T-cell (primary cell): ENCODE results near the gene RPTOR. TPM values are rescaled to one million over a fixed set of nuclear protein-coding genes. Genes with fewer than 3 reads are reported as not detected.
"Not testable (repeated sequence)": the region's sequence is repeated elsewhere in the genome, so short reads cannot be mapped to it uniquely, and the experiment has no call there.

Experiments
- ATAC-seq, 4 experiments: fragments of 200-7000 bp in 3 of 4; fragments of 150-1000 bp in 1 of 4; cut with Tn5 transposase; replicated peaks in 1 of 4; 1 replicate in 3 of 4; 2 replicates in 1 of 4; pipeline ENCODE4 v1.10.0; 2021; ENCODE audit warnings: moderate library complexity in 3 of 4, mild to moderate bottlenecking in 2 of 4, moderate number of reproducible peaks in 1 of 4
- CTCF ChIA-PET, 2 donors: fragments of 300-600 bp; sonication (Branson Sonifier 250); formaldehyde crosslinking; loops; one replicate each; lab custom pipeline; 2022; ENCODE audit warnings: antibody characterized with exemption in 2 of 2; lab: Charles Lee
- POLR2A ChIA-PET, 2 donors: fragments of 300-600 bp; sonication (Branson Sonifier 250); formaldehyde crosslinking; loops; one replicate each; lab custom pipeline; 2022; ENCODE audit warnings: antibody characterized with exemption in 2 of 2; lab: Charles Lee
- DNase-seq, 35 experiments: peaks; one replicate each; pipeline versions ENCODE4 v3.0.0 to v3.0.0-alpha.2; 2013 to 2023
- H3K27ac ChIP-seq: one replicate; pipeline ENCODE4 v1.5.1; 2013; ENCODE audit warnings: low read length
- H3K27me3 ChIP-seq, 2 experiments: replicated peaks in 1 of 2; 1 replicate in 1 of 2; 2 replicates in 1 of 2; pipeline versions ENCODE4 v1.6.1 to v1.7.0; 2013; ENCODE audit warnings: low read length in 1 of 2, mixed read lengths in 1 of 2; ENCODE audit not compliant: control insufficient read depth in 2 of 2, insufficient read depth in 2 of 2; ENCODE audit errors: extremely low read depth in 1 of 2
- H3K36me3 ChIP-seq, 2 donors: 1 replicate in 1 of 2; 2 replicates in 1 of 2; pipeline versions ENCODE4 v1.6.1 to v1.7.0; 2013; ENCODE audit warnings: low read length in 1 of 2; ENCODE audit not compliant: control insufficient read depth in 2 of 2, insufficient read depth in 1 of 2; ENCODE audit errors: extremely low read depth in 1 of 2
- H3K4me1 ChIP-seq, 2 experiments: 1 replicate in 1 of 2; 2 replicates in 1 of 2; pipeline versions ENCODE4 v1.6.1 to v1.7.0; 2013; ENCODE audit warnings: low read length in 2 of 2, mixed read lengths in 1 of 2; ENCODE audit not compliant: insufficient read depth in 2 of 2, control insufficient read depth in 1 of 2; ENCODE audit errors: extremely low read depth in 1 of 2
- H3K4me3 ChIP-seq, 2 donors: 1 replicate in 1 of 2; 2 replicates in 1 of 2; pipeline versions ENCODE4 v1.5.1 to v1.7.0; 2013; ENCODE audit warnings: mild to moderate bottlenecking in 2 of 2, low read length in 1 of 2, moderate library complexity in 1 of 2; ENCODE audit not compliant: control insufficient read depth in 1 of 2; ENCODE audit errors: extremely low read depth in 1 of 2
- H3K9me3 ChIP-seq: 2 replicates; pipeline ENCODE4 v1.7.0; 2013
- H3K27ac Mint-ChIP-seq, 2 donors: one replicate each; pipeline ENCODE4 v1.8.0; 2020 to 2021; ENCODE audit warnings: mild to moderate bottlenecking in 2 of 2, mixed read lengths in 2 of 2
- H3K27me3 Mint-ChIP-seq, 2 donors: one replicate each; pipeline ENCODE4 v1.8.0; 2021 to 2022; ENCODE audit warnings: mixed read lengths in 2 of 2
- H3K36me3 Mint-ChIP-seq: one replicate; pipeline ENCODE4 v1.8.0; 2021; ENCODE audit warnings: mixed read lengths
- H3K4me1 Mint-ChIP-seq, 3 donors: one replicate each; pipeline ENCODE4 v1.8.0; 2020 to 2022; ENCODE audit warnings: mixed read lengths in 3 of 3, mild to moderate bottlenecking in 1 of 3
- H3K4me3 Mint-ChIP-seq, 3 donors: one replicate each; pipeline ENCODE4 v1.8.0; 2020 to 2022; ENCODE audit warnings: mild to moderate bottlenecking in 3 of 3, mixed read lengths in 3 of 3, moderate library complexity in 3 of 3
- H3K9me3 Mint-ChIP-seq, 3 donors: one replicate each; pipeline ENCODE4 v1.8.0; 2020 to 2022; ENCODE audit warnings: mixed read lengths in 3 of 3
- WGBS: methylation state at CpG from one replicate; pipeline ENCODE4 v1.1.5; 2013; ENCODE audit warnings: missing lambda C conversion rate; ENCODE audit not compliant: insufficient coverage; 5-methylcytosine and 5-hydroxymethylcytosine counted together
- total RNA-seq, 35 experiments: library from RNA in 6 of 35; stranded (reverse) in 6 of 35; fragments of 120-200 nt in 1 of 35; gene quantifications; one replicate each; pipeline versions ENCODE4 v1.2.1 to v1.2.4 and lab custom pipeline; 2013 to 2026

Gene RPTOR
- total RNA-seq, 5 donors from 2014 or later (not counting 1 experiment from before 2014, with no cell fraction given) = 59.4 to 76.8 (median 71.4) TPM

DNA sequence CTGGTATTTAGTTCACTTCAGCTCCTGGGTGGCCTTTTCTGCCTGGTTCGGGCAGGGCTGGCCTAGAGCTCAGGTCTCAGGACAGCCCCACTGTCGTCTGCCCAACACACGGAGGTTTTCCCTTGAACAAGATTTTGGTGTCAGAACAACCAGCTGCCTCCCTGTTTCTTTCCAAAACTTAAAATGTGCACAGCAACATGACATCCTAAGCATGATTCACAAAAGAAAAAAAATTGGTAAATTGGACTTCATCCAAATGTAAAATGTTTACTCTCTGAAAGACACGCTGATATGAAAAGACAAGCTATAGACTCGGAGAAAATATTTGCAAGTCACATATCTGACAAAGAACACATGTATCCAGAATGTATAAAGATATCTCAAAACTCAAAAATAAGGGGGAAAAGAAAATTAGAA lies 249.2 kb downstream of the RPTOR start:
- H3K36me3 ChIP-seq = peaks cover 5 to 8% of the 10 kb centered on the region in 2 donors
- CTCF ChIA-PET = no interaction called here
- H3K27me3 ChIP-seq = no peaks in the 10 kb centered on the region
- peak overlapping the region; percentile 34 to 89 for H3K27ac Mint-ChIP-seq
- ATAC-seq = no peak
- POLR2A ChIA-PET = interaction anchor here in 1 of 2 donors (0.6 kb wide), 1 partner anchor 365 kb away, joined by 3 read pairs; no protein-coding TSS in a partner anchor
- H3K27me3 Mint-ChIP-seq = no peaks in the 10 kb centered on the region
- peaks cover 48 to 62% (median 59%) of the 10 kb centered on the region in 3 donors for H3K4me1 Mint-ChIP-seq
- H3K27ac ChIP-seq = no peak overlapping the region
- H3K9me3 ChIP-seq = no peaks in the 10 kb centered on the region
- DNase-seq = no peak
- 100% methylated on average over 3 of the region's 5 CpGs for WGBS
- no peak overlapping the region for H3K4me3 ChIP-seq
- peaks cover 39 to 47% of the 10 kb centered on the region in 2 experiments for H3K4me1 ChIP-seq
- H3K4me3 Mint-ChIP-seq = peak overlapping the region in 1 of 3 donors; percentile 31
- H3K36me3 Mint-ChIP-seq = peaks cover 49% of the 10 kb centered on the region
- H3K9me3 Mint-ChIP-seq = no peaks in the 10 kb centered on the region

DNA sequence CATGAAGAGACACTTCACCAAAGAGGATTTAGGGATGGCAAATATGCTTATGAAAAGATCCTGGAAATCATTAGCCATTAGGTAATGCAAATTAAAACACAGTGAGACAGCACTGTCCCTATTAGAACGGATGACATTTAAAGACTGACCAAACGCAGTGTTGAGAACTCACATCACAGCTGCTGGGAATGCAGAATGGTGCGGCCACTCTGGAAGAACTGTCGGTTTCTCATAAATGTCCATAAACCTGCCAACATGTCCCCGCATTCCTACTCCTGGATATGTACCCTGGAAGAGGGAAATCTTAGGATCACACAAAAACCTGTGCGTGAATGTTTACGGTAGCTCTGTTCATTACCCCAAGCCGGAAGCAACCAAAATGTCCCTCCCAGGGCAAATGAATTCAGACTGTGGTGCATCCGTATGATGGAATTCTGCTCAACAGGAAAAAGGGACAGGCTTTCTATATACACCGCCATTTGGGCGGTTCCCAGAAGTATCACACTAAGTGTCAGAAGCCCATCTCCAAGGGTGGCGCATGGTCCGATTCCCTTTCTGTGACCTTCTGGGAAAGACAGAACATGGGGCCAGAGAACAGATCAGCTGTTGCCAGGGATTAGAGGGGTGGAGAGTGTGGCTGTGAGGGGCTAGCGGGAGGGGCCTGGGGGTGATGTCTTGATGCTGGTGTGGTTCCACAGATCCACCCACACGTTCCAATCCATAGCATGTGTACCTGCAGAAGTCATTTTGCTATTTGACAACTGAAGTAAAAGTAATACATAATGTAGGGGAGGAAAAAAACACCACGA lies 249.8 kb downstream of the RPTOR start:
- peaks cover 33 to 42% of the 10 kb centered on the region in 2 experiments for H3K4me1 ChIP-seq
- H3K4me3 ChIP-seq = no peak overlapping the region
- WGBS = 97% methylated on average over 8 of the region's 16 CpGs
- no peak overlapping the region for H3K27ac ChIP-seq
- H3K36me3 Mint-ChIP-seq = peaks cover 55% of the 10 kb centered on the region
- no peaks in the 10 kb centered on the region for H3K27me3 Mint-ChIP-seq
- no peak for DNase-seq
- ChIA-PET CTCF (interaction anchor here in 1 of 2 donors (0.6 kb wide), 1 partner anchor 12 kb away, joined by 3 read pairs; no protein-coding TSS in a partner anchor), POLR2A (interaction anchor here in 1 of 2 donors (0.6 to 0.7 kb wide), 2 partner anchors 15 to 364 kb away, joined by 3 to 4 read pairs; no protein-coding TSS in a partner anchor)
- H3K4me3 Mint-ChIP-seq = no peak overlapping the region
- H3K4me1 Mint-ChIP-seq = peaks cover 42 to 55% (median 53%) of the 10 kb centered on the region in 3 donors
- H3K27ac Mint-ChIP-seq = peak overlapping the region; percentile 29 to 89
- H3K9me3 ChIP-seq = no peaks in the 10 kb centered on the region
- peaks cover 7 to 8% of the 10 kb centered on the region in 2 donors for H3K36me3 ChIP-seq
- no peak for ATAC-seq
- no peaks in the 10 kb centered on the region for H3K27me3 ChIP-seq
- H3K9me3 Mint-ChIP-seq = no peaks in the 10 kb centered on the region

DNA sequence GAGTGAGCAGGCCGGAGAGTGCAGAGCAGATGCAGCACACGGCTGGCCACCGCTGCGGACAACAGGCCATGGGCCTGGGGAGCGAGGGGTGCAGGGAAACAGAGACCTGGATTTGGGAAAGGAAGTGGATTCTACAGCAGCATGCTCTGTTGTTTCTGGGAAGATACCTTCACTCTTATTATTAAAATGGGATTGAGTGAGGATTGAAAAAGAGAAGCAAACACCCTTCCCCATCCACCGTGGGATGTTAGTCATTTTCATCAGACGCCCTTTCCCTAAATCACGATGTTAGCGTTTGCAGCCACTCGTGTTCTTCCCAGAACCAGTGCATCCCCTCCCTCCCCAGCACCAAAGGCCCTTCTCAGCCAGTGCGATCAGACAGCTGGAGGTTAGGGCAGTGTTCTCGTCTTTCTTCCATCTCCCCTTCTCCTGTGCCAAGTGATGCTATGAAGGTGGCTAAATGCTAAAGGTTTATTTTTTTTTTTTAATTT lies 250.5 kb downstream of the RPTOR start:
- Mint-ChIP-seq H3K9me3 (no peaks in the 10 kb centered on the region), H3K27me3 (no peaks in the 10 kb centered on the region), H3K4me3 (no peak overlapping the region), H3K4me1 (peaks cover 36 to 49% (median 46%) of the 10 kb centered on the region in 3 donors), H3K36me3 (peaks cover 55% of the 10 kb centered on the region), H3K27ac (peak overlapping the region in 1 of 2 donors; percentile 36)
- ChIA-PET POLR2A (interaction anchor here in 1 of 2 donors (0.7 kb wide), 1 partner anchor 14 kb away, joined by 4 read pairs; no protein-coding TSS in a partner anchor), CTCF (interaction anchor here in 1 of 2 donors (0.6 kb wide), 1 partner anchor 12 kb away, joined by 3 read pairs; no protein-coding TSS in a partner anchor)
- Histone ChIP-seq H3K9me3 (no peaks in the 10 kb centered on the region), H3K4me1 (peaks cover 27 to 35% of the 10 kb centered on the region in 2 experiments), H3K36me3 (peaks cover 7 to 8% of the 10 kb centered on the region in 2 donors), H3K27me3 (no peaks in the 10 kb centered on the region), H3K27ac (no peak overlapping the region), H3K4me3 (no peak overlapping the region)
- DNase-seq (no peak), ATAC-seq (no peak)
- WGBS = 100% methylated on average over 2 of the region's 12 CpGs

DNA sequence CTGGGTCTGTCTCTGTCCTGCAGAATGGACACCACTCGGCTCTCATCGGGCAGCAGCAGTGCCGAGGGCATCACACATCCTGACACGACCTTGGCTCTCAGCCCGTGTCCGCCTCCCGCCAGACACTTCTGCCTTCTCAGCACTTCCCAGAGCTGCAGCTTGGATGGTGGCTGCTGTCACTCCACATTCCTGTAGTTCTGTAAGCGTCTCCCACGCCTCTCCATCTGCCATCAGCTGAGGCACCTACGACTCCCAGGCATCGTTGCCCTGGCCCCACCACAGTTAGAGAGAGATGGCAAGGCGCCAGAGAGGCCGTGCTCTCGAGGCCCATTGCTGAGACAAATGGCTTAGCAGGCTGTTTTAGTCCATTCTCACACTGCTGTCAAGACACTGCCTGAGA lies 251.1 kb downstream of the RPTOR start:
- H3K9me3 Mint-ChIP-seq = no peaks in the 10 kb centered on the region
- Histone ChIP-seq H3K27me3 (no peaks in the 10 kb centered on the region), H3K4me3 (no peak overlapping the region), H3K36me3 (peaks cover 7 to 8% of the 10 kb centered on the region in 2 donors), H3K27ac (no peak overlapping the region), H3K9me3 (no peaks in the 10 kb centered on the region), H3K4me1 (peaks cover 21 to 29% of the 10 kb centered on the region in 2 experiments)
- peaks cover 55% of the 10 kb centered on the region for H3K36me3 Mint-ChIP-seq
- no peak for DNase-seq
- CTCF ChIA-PET = no interaction called here
- no peak overlapping the region for H3K27ac Mint-ChIP-seq
- no peak overlapping the region for H3K4me3 Mint-ChIP-seq
- ATAC-seq = no peak
- H3K4me1 Mint-ChIP-seq = peaks cover 29 to 43% (median 40%) of the 10 kb centered on the region in 3 donors
- no peaks in the 10 kb centered on the region for H3K27me3 Mint-ChIP-seq
- WGBS = 89% methylated on average over 11 of the region's 14 CpGs
- POLR2A ChIA-PET = no interaction called here

DNA sequence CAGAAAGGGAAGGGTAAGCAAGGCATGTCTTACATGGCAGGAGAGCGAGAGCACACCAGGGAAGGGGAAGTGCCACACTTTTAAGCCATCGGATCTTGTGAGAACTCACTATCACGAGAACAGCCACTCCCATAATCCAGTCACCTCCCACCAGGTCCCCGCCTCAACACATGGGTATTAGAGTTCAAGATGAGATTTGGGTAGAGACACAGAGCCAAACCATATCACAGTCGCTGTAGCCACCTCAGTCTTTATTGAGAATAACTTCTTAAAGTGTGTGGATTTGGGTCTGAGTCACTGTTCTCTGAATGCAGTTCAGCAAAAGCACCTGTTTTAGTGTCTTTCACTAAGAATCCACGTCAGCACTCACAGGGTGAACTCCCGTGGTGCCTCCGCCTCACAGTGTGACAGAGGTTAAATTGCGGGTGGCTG lies 251.8 kb downstream of the RPTOR start:
- Histone ChIP-seq H3K36me3 (peaks cover 7 to 8% of the 10 kb centered on the region in 2 donors), H3K4me3 (no peak overlapping the region), H3K4me1 (peaks cover 14 to 23% of the 10 kb centered on the region in 2 experiments), H3K27me3 (no peaks in the 10 kb centered on the region), H3K9me3 (no peaks in the 10 kb centered on the region), H3K27ac (no peak overlapping the region)
- H3K36me3 Mint-ChIP-seq = peaks cover 55% of the 10 kb centered on the region
- no peaks in the 10 kb centered on the region for H3K27me3 Mint-ChIP-seq
- ChIA-PET POLR2A (no interaction called here), CTCF (no interaction called here)
- no peak for ATAC-seq
- WGBS = 67% methylated on average over 1 of the region's 9 CpGs
- no peak for DNase-seq
- peaks cover 22 to 36% (median 33%) of the 10 kb centered on the region in 3 donors for H3K4me1 Mint-ChIP-seq
- H3K27ac Mint-ChIP-seq = no peak overlapping the region
- H3K4me3 Mint-ChIP-seq = no peak overlapping the region
- H3K9me3 Mint-ChIP-seq = no peaks in the 10 kb centered on the region

DNA sequence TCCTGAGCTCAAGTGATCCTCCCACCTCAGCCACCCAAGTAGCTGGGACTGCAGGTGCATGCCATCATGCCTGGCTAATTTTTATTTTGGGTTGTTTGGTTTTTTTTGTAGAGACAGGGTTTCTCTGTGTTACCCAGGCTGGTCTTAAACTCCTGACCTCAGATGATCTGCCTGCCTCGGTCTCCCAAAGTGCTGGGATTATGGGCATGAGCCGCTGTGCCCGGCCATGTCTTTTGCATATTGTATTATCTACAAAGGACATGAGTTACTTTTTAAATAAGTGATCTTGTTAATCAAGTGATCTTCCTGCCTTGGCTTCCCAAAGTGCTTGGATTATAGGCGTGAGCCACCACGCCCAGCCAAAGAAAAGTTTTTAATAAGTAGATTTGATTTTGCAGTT lies 252.6 kb downstream of the RPTOR start:
- H3K27me3 Mint-ChIP-seq, H3K27ac Mint-ChIP-seq, H3K36me3 ChIP-seq, CTCF ChIA-PET, H3K27ac ChIP-seq, ATAC-seq, H3K9me3 Mint-ChIP-seq, H3K9me3 ChIP-seq, H3K4me3 ChIP-seq, H3K4me3 Mint-ChIP-seq, POLR2A ChIA-PET, H3K27me3 ChIP-seq, DNase-seq: not testable (repeated sequence)
- peaks cover 52% of the 10 kb centered on the region for H3K36me3 Mint-ChIP-seq
- H3K4me1 Mint-ChIP-seq = peaks cover 15 to 28% (median 25%) of the 10 kb centered on the region in 3 donors
- 100% methylated on average over 1 of the region's 5 CpGs for WGBS
- peaks cover 8 to 16% of the 10 kb centered on the region in 2 experiments for H3K4me1 ChIP-seq
